Measurements from ENCODE around the gene ACP2.
"Not testable (repeated sequence)": the region's sequence is repeated elsewhere in the genome, so short reads cannot be mapped to it uniquely, and the experiment has no call there.

Gene ACP2

GRCh38 chr11:47243454-47243853 is 5.2 kb downstream of the ACP2 start:
- DNase-seq (ENCODE audit: low read depth, low spot score): no peak

GRCh38 chr11:47242596-47243192 is 5.9 kb downstream of the ACP2 start:
- DNase-seq (ENCODE audit: low read depth, low spot score): no peak

GRCh38 chr11:47241841-47242301 is 6.7 kb downstream of the ACP2 start:
- no peak for DNase-seq (ENCODE audit: low read depth, low spot score)

- DNase-seq (ENCODE audit: low read depth, low spot score): no peak
Measured at GRCh38 chr11:47239852-47240251, 8.8 kb downstream of the ACP2 start.

- no peak for DNase-seq (ENCODE audit: low read depth, low spot score)
Measured at GRCh38 chr11:47236482-47236881, 12.1 kb downstream of the ACP2 start.

GRCh38 chr11:47235163-47235562 is 13.5 kb downstream of the ACP2 start:
- no peak for DNase-seq (ENCODE audit: low read depth, low spot score)

- DNase-seq (ENCODE audit: low read depth, low spot score): no peak
Measured at GRCh38 chr11:47234669-47235100, 13.9 kb downstream of the ACP2 start.

- no peak for DNase-seq (ENCODE audit: low read depth, low spot score)
Measured at GRCh38 chr11:47233989-47234668, 14.5 kb downstream of the ACP2 start.

- DNase-seq (ENCODE audit: low read depth, low spot score): no peak
Measured at GRCh38 chr11:47233051-47233450, 15.6 kb downstream of the ACP2 start.

- no peak for DNase-seq (ENCODE audit: low read depth, low spot score)
Measured at GRCh38 chr11:47229161-47229560, 19.5 kb downstream of the ACP2 start.

GRCh38 chr11:47225552-47226400 is 22.8 kb downstream of the ACP2 start:
- DNase-seq (ENCODE audit: low read depth, low spot score): no peak

GRCh38 chr11:47222696-47223095 is 25.9 kb downstream of the ACP2 start:
- no peak for DNase-seq (ENCODE audit: low read depth, low spot score)

- no peak for DNase-seq (ENCODE audit: low read depth, low spot score)
Measured at GRCh38 chr11:47220401-47220821, 28.2 kb downstream of the ACP2 start.

- peak; percentile 38 for DNase-seq (ENCODE audit: low read depth, low spot score)
Measured at GRCh38 chr11:47216121-47216798, 32.4 kb downstream of the ACP2 start.

GRCh38 chr11:47215366-47215910 is 33.2 kb downstream of the ACP2 start:
- DNase-seq (ENCODE audit: low read depth, low spot score): no peak

GRCh38 chr11:47213950-47214565 is 34.6 kb downstream of the ACP2 start:
- DNase-seq (ENCODE audit: low read depth, low spot score): peak; percentile 72

- no peak for DNase-seq (ENCODE audit: low read depth, low spot score)
Measured at GRCh38 chr11:47212938-47213337, 35.7 kb downstream of the ACP2 start.

GRCh38 chr11:47208628-47209027 is 40.0 kb downstream of the ACP2 start:
- DNase-seq (ENCODE audit: low read depth, low spot score): no peak

GRCh38 chr11:47208008-47208552 is 40.5 kb downstream of the ACP2 start:
- DNase-seq (ENCODE audit: low read depth, low spot score): not testable (repeated sequence)

GRCh38 chr11:47207459-47207858 is 41.2 kb downstream of the ACP2 start:
- DNase-seq (ENCODE audit: low read depth, low spot score): no peak

- DNase-seq (ENCODE audit: low read depth, low spot score): not testable (repeated sequence)
Measured at GRCh38 chr11:47206577-47206976, 42.0 kb downstream of the ACP2 start.

Measured in activated CD4-positive, CD25-positive, alpha-beta regulatory T cell treated with anti-CD3 and anti-CD28 coated beads, Interleukin-2, amount 50 U/mL, for 16 hours (primary cell).